Measurements from ENCODE around the gene EVA1A.

GRCh38 chr2:75579186-75579585 lies 18.4 kb upstream of the EVA1A start:
- TF ChIP-seq CTCF (optimal IDR thresholded peaks at IDR 0.05 in 1 of 3, IDR thresholded peaks at IDR 0.05 in 1 of 3, conservative IDR thresholded peaks at IDR 0.05 in 1 of 3; ENCODE audit: extremely low read depth in 1 of 3, insufficient read depth in 2 of 3, low read length in 3 of 3) (no peak), EZH2 (IDR thresholded peaks at IDR 0.05; ENCODE audit: low read length) (no peak)
